Peyer's patch (tissue), 4 donors: ENCODE results near the gene KLHL29. TPM values are rescaled to one million over a fixed set of nuclear protein-coding genes. Genes with fewer than 3 reads are reported as not detected.

Experiments
- DNase-seq, 3 donors: peaks; one replicate each; pipeline ENCODE4 v3.0.0-alpha.2; 2017 to 2019
- H3K27ac ChIP-seq, 4 donors: fragments of 200-600 bp; sonication (generic); one replicate each; pipeline ENCODE4 v1.5.1; 2016 to 2019
- H3K27me3 ChIP-seq, 2 donors: fragments of 200-600 bp; sonication (generic); one replicate each; pipeline ENCODE4 v1.5.1; 2019
- H3K36me3 ChIP-seq, 3 donors: fragments of 200-600 bp; sonication (generic); one replicate each; pipeline ENCODE4 v1.5.1; 2016 to 2019
- H3K4me1 ChIP-seq, 4 donors: fragments of 200-600 bp; sonication (generic); one replicate each; pipeline ENCODE4 v1.5.1; 2016 to 2019
- H3K4me3 ChIP-seq, 4 donors: fragments of 200-600 bp; sonication (generic); 1 replicate in 3 of 4; 2 replicates in 1 of 4; pipeline ENCODE4 v1.5.1; 2016 to 2019; ENCODE audit warnings: mild to moderate bottlenecking in 1 of 4
- H3K9me3 ChIP-seq, 4 donors: fragments of 200-600 bp; sonication (generic); one replicate each; pipeline ENCODE4 v1.5.1; 2016 to 2019; ENCODE audit warnings: mild to moderate bottlenecking in 1 of 4
- CTCF ChIP-seq, 6 experiments: fragments of 450-650 bp in 4 of 6; fragments of 200-600 bp in 2 of 6; sonication (generic) in 1 of 6; IDR thresholded peaks; one replicate each; pipeline ENCODE4 v1.5.1; 2017 to 2019; ENCODE audit warnings: antibody characterized with exemption in 6 of 6, mild to moderate bottlenecking in 3 of 6, moderate library complexity in 1 of 6
- POLR2A ChIP-seq, 2 donors: fragments of 450-650 bp; IDR thresholded peaks; one replicate each; pipeline ENCODE4 v1.5.1; 2017; ENCODE audit warnings: antibody characterized with exemption in 2 of 2, mild to moderate bottlenecking in 2 of 2, moderate library complexity in 2 of 2
- total RNA-seq, 4 donors: library from RNA; depleted of rRNA; stranded (reverse); fragments of >200 nt; gene quantifications; one replicate each; pipeline ENCODE4 v1.1.0, GENCODE V29; 2016

The KLHL29 gene
- total RNA-seq, 4 donors from 2014 or later: 1.1 to 18.2 (median 5.0) TPM

- DNase-seq: no peak
- TF ChIP-seq CTCF (IDR thresholded peaks at IDR 0.05) (no peak), POLR2A (IDR thresholded peaks at IDR 0.05) (no peak)
- H3K27me3 ChIP-seq: no peaks in the 10 kb centered on the region
- H3K4me1 ChIP-seq: peaks cover 0 to under 1% (median 0%) of the 10 kb centered on the region in 4 donors
- peaks cover 0 to 11% (median 0%) of the 10 kb centered on the region in 3 donors for H3K36me3 ChIP-seq
- no peaks in the 10 kb centered on the region for H3K9me3 ChIP-seq
- no peak overlapping the region for H3K27ac ChIP-seq
- no peak overlapping the region for H3K4me3 ChIP-seq
Measured at GRCh38 chr2:23642516-23642915, 257.5 kb downstream of the KLHL29 start.

GRCh38 chr2:23645230-23645808, 260.3 kb downstream of the KLHL29 start:
- no peaks in the 10 kb centered on the region for H3K4me1 ChIP-seq
- TF ChIP-seq CTCF (IDR thresholded peaks at IDR 0.05) (no peak), POLR2A (IDR thresholded peaks at IDR 0.05) (no peak)
- DNase-seq: no peak
- H3K4me3 ChIP-seq: no peak overlapping the region
- no peaks in the 10 kb centered on the region for H3K27me3 ChIP-seq
- no peaks in the 10 kb centered on the region for H3K9me3 ChIP-seq
- H3K36me3 ChIP-seq: peaks cover 0 to 11% (median 0%) of the 10 kb centered on the region in 3 donors
- H3K27ac ChIP-seq: no peak overlapping the region

- no peak overlapping the region for H3K27ac ChIP-seq
Measured at GRCh38 chr2:23647563-23647962, 262.6 kb downstream of the KLHL29 start.

GRCh38 chr2:23649303-23649702, 264.3 kb downstream of the KLHL29 start:
- no peak for DNase-seq
- H3K4me3 ChIP-seq: no peak overlapping the region
- no peaks in the 10 kb centered on the region for H3K36me3 ChIP-seq
- no peaks in the 10 kb centered on the region for H3K27me3 ChIP-seq
- H3K4me1 ChIP-seq: no peaks in the 10 kb centered on the region
- no peaks in the 10 kb centered on the region for H3K9me3 ChIP-seq
- TF ChIP-seq CTCF (IDR thresholded peaks at IDR 0.05) (no peak), POLR2A (IDR thresholded peaks at IDR 0.05) (no peak)
- H3K27ac ChIP-seq: no peak overlapping the region

More at GRCh38 chr2:23647563-23647962, 262.6 kb downstream of the KLHL29 start:
- H3K4me3 ChIP-seq: no peak overlapping the region
- TF ChIP-seq POLR2A (IDR thresholded peaks at IDR 0.05): no peak
- no peak for TF ChIP-seq CTCF (IDR thresholded peaks at IDR 0.05)
- H3K27me3 ChIP-seq: no peaks in the 10 kb centered on the region
- no peaks in the 10 kb centered on the region for H3K9me3 ChIP-seq
- DNase-seq: no peak
- peaks cover 0 to 9% (median 0%) of the 10 kb centered on the region in 3 donors for H3K36me3 ChIP-seq
- H3K4me1 ChIP-seq: no peaks in the 10 kb centered on the region

- Histone ChIP-seq H3K36me3 (no peaks in the 10 kb centered on the region), H3K9me3 (no peaks in the 10 kb centered on the region), H3K27me3 (no peaks in the 10 kb centered on the region), H3K27ac (no peak overlapping the region), H3K4me3 (no peak overlapping the region), H3K4me1 (no peaks in the 10 kb centered on the region)
- DNase-seq: no peak
- no peak for TF ChIP-seq POLR2A (IDR thresholded peaks at IDR 0.05)
- TF ChIP-seq CTCF (IDR thresholded peaks at IDR 0.05): no peak
Measured at GRCh38 chr2:23649819-23650218, 264.8 kb downstream of the KLHL29 start.
